Panc1 (cell line): ENCODE data around the gene UNC5B. TPM values are rescaled to one million over a fixed set of nuclear protein-coding genes. Genes with fewer than 3 reads are reported as not detected.

Experiments used
- ATAC-seq: fragments of 200-7000 bp; cut with Tn5 transposase; 2 replicates; pipeline ENCODE4 v1.9.1; 2020; ENCODE audit warnings: mild to moderate bottlenecking, moderate library complexity
- BruUV-seq: library from RNA; stranded (reverse); fragments of 400-500 nt; replicated peaks from 2 replicates; lab custom pipeline; 2021; lab: Mats Ljungman, UMichigan
- CTCF ChIA-PET: fragments of 300-600 bp; sonication (Branson Sonifier 250); formaldehyde crosslinking; loops from one replicate; lab custom pipeline; 2022; ENCODE audit warnings: antibody characterized with exemption; lab: Charles Lee
- POLR2A ChIA-PET: fragments of 300-600 bp; sonication (Branson Sonifier 250); formaldehyde crosslinking; loops from one replicate; lab custom pipeline; 2022; ENCODE audit warnings: antibody characterized with exemption; lab: Charles Lee
- DNase-seq: peaks from one replicate; pipeline ENCODE4 v3.0.0-alpha.2; 2010; ENCODE audit warnings: low read depth, low spot score
- H3K27ac ChIP-seq: 2 replicates; pipeline ENCODE4 v1.5.1; 2011; ENCODE audit warnings: mild to moderate bottlenecking, low read length, inconsistent platforms
- H3K27me3 ChIP-seq: fragments of 200-500 bp; sonication (Bioruptor generic); 2 replicates; pipeline ENCODE4 v1.6.0; 2014; ENCODE audit warnings: low read length, inconsistent platforms; ENCODE audit not compliant: control insufficient read depth, insufficient read depth
- H3K36me3 ChIP-seq: fragments of 200-500 bp; sonication (Bioruptor generic); 2 replicates; pipeline ENCODE4 v1.5.1; 2014; ENCODE audit warnings: inconsistent platforms, mild to moderate bottlenecking, low read length, moderate library complexity; ENCODE audit not compliant: control insufficient read depth, insufficient read depth
- H3K4me1 ChIP-seq: 2 replicates; pipeline ENCODE4 v1.5.1; 2011; ENCODE audit warnings: inconsistent platforms, mild to moderate bottlenecking, low read length, moderate library complexity; ENCODE audit not compliant: control insufficient read depth, insufficient read depth
- H3K4me3 ChIP-seq, 2 experiments: 2 replicates each; pipeline ENCODE4 v1.5.1; 2011 to 2012; ENCODE audit warnings: low read depth in 2 of 2, low read length in 2 of 2, mild to moderate bottlenecking in 2 of 2, inconsistent platforms in 1 of 2, moderate library complexity in 1 of 2
- H3K9me3 ChIP-seq: fragments of 200-500 bp; sonication (Bioruptor generic); 2 replicates; pipeline ENCODE4 v1.5.1; 2014; ENCODE audit warnings: low read depth, mild to moderate bottlenecking, inconsistent platforms, low read length, moderate library complexity; ENCODE audit not compliant: control insufficient read depth, insufficient read depth
- CTCF ChIP-seq: fragments of 450-650 bp; IDR thresholded peaks from 2 replicates; pipeline ENCODE4 v1.5.1; 2017; ENCODE audit warnings: mild to moderate bottlenecking
- POLR2AphosphoS5 ChIP-seq: IDR thresholded peaks from 2 replicates; pipeline ENCODE4 v1.6.1; 2012; ENCODE audit warnings: mild to moderate bottlenecking, low read depth, low read length, moderate library complexity
- REST ChIP-seq, 2 experiments: IDR thresholded peaks; 2 replicates each; pipeline ENCODE4 v1.6.1; 2011 to 2012; ENCODE audit warnings: low read depth in 2 of 2, control low read depth in 1 of 2, low read length in 1 of 2, mild to moderate bottlenecking in 1 of 2, moderate library complexity in 1 of 2; ENCODE audit not compliant: insufficient read depth in 1 of 2
- TCF7L2 ChIP-seq: IDR thresholded peaks from 2 replicates; pipeline ENCODE4 v1.6.1; 2011; ENCODE audit warnings: mild to moderate bottlenecking, low read depth, low read length, inconsistent platforms
- in situ Hi-C: cut with HindIII; loops from 2 replicates; pipeline ENCODE4 v1.10.0; 2016; ENCODE audit warnings: low sequenced_read_pairs, low pct_unique_long_range_greater_than_20kb
- intact Hi-C: fragments of 100-400 bp; cut with micrococcal nuclease; formaldehyde crosslinking; loops from one replicate; pipeline ENCODE4 v1.10.0; 2022; ENCODE audit not compliant: unreplicated experiment
- total RNA-seq: library from RNA; stranded (reverse); gene quantifications from one replicate; pipeline ENCODE4 v1.2.1, GENCODE V29; 2021; ENCODE audit not compliant: unreplicated experiment

UNC5B gene
- total RNA-seq, 1 experiment from 2014 or later, result 1.1 TPM

- BruUV-seq, result no TSS peak
- DNase-seq (peak; percentile 24), ATAC-seq (peak; percentile 87)
- Histone ChIP-seq H3K9me3 (no peaks in the 10 kb centered on the region), H3K4me3 (no peak overlapping the region), H3K36me3 (no peaks in the 10 kb centered on the region), H3K27ac (no peak overlapping the region), H3K4me1 (0 out of 2 replicates have a peak, but pooled peaks cover 2% of the 10 kb centered on the region), H3K27me3 (peaks cover 4% of the 10 kb centered on the region; the same call in 1 of the 2 replicates)
- ChIA-PET POLR2A (no interaction called here), CTCF (no interaction called here)
- intact Hi-C loops, result no loop called here
- TF ChIP-seq TCF7L2, result no peak
- TF ChIP-seq REST (IDR thresholded peaks at IDR 0.05; ENCODE audit: insufficient read depth in 1 of 2, low read depth in 2 of 2, low read length in 1 of 2), result no peak
- peak; percentile 88 for TF ChIP-seq CTCF
- in situ Hi-C loops, result no loop called here
Observed at GRCh38 chr10:71302874-71303568, 90.7 kb downstream of the UNC5B start.

GRCh38 chr10:71303569-71303907 lies 91.2 kb downstream of the UNC5B start:
- intact Hi-C loops (no loop called here), in situ Hi-C loops (no loop called here)
- ChIA-PET CTCF (interaction anchor here (0.7 kb wide), 1 partner anchor 404 kb away, joined by 4 read pairs; no protein-coding TSS in a partner anchor), POLR2A (no interaction called here)
- no peaks in the 10 kb centered on the region for H3K36me3 ChIP-seq
- H3K27ac ChIP-seq, result no peak overlapping the region
- no peaks in the 10 kb centered on the region for H3K9me3 ChIP-seq
- no TSS peak for BruUV-seq
- TF ChIP-seq REST (IDR thresholded peaks at IDR 0.05; ENCODE audit: insufficient read depth in 1 of 2, low read depth in 2 of 2, low read length in 1 of 2) (no peak), CTCF (peak; percentile 69; the same call in 1 of the 2 replicates), POLR2AphosphoS5 (no peak)
- DNase-seq, result no peak
- no peak overlapping the region for H3K4me3 ChIP-seq
- H3K4me1 ChIP-seq, result 0 out of 2 replicates have a peak, but pooled peaks cover 2% of the 10 kb centered on the region
- no peak; the same call in 1 of the 2 replicates for ATAC-seq
- peaks cover 4% of the 10 kb centered on the region; the same call in 1 of the 2 replicates for H3K27me3 ChIP-seq
